IMR-90 (cell line): ENCODE data around the gene CCDC88A. TPM values are rescaled to one million over a fixed set of nuclear protein-coding genes. Genes with fewer than 3 reads are reported as not detected.

Source experiments
- ATAC-seq: fragments of 200-7000 bp; cut with Tn5 transposase; 2 replicates; pipeline ENCODE4 v1.9.1; 2020; ENCODE audit warnings: low read depth, mild to moderate bottlenecking, moderate library complexity
- BruUV-seq: library from RNA; stranded (reverse); fragments of 400-500 nt; replicated peaks from 2 replicates; lab custom pipeline; 2021; lab: Mats Ljungman, UMichigan
- CTCF ChIA-PET: fragments of 300-600 bp; formaldehyde crosslinking; extraction: SDS; loops from one replicate; lab custom pipeline; 2021; ENCODE audit warnings: antibody characterized with exemption; lab: Yijun Ruan, JAX
- POLR2A ChIA-PET: fragments of 300-600 bp; sonication (Branson Sonifier 250); formaldehyde crosslinking; loops from one replicate; lab custom pipeline; 2022; ENCODE audit warnings: antibody characterized with exemption; ENCODE audit not compliant: unreplicated experiment; lab: Charles Lee
- DNase-seq: peaks from one replicate; pipeline ENCODE4 v3.0.0; 2013
- H2AFZ ChIP-seq: replicated peaks from 2 replicates; pipeline ENCODE3; 2013; ENCODE audit warnings: low read length, mild to moderate bottlenecking; ENCODE audit not compliant: poor library complexity
- H2AK5ac ChIP-seq: 2 replicates; pipeline ENCODE4 v1.6.1; 2013; ENCODE audit warnings: low read depth, low read length, inconsistent platforms
- H2AK9ac ChIP-seq: replicated peaks from 2 replicates; pipeline ENCODE3; 2013; ENCODE audit warnings: mild to moderate bottlenecking, low read depth, low read length, moderate library complexity; ENCODE audit not compliant: poor library complexity
- H2BK120ac ChIP-seq: 2 replicates; pipeline ENCODE4 v1.6.1; 2013; ENCODE audit warnings: low read depth, low read length, inconsistent platforms
- H2BK15ac ChIP-seq: 3 replicates; pipeline ENCODE4 v1.6.1; 2013; ENCODE audit warnings: low read depth, low read length, inconsistent platforms
- H2BK20ac ChIP-seq: 2 replicates; pipeline ENCODE4 v1.6.1; 2013; ENCODE audit warnings: low read depth, mild to moderate bottlenecking, inconsistent platforms, low read length, moderate library complexity
- H2BK5ac ChIP-seq: 2 replicates; pipeline ENCODE4 v1.6.1; 2013; ENCODE audit warnings: mild to moderate bottlenecking, low read depth, low read length, inconsistent platforms; ENCODE audit not compliant: poor library complexity, severe bottlenecking
- H3K14ac ChIP-seq: replicated peaks from 2 replicates; pipeline ENCODE4 v1.6.1; 2013; ENCODE audit warnings: low read depth, low read length, inconsistent platforms
- H3K18ac ChIP-seq: 2 replicates; pipeline ENCODE4 v1.6.1; 2013; ENCODE audit warnings: low read depth, low read length, control low read depth
- H3K23ac ChIP-seq: 2 replicates; pipeline ENCODE4 v1.6.1; 2013; ENCODE audit warnings: low read depth, low read length, inconsistent platforms
- H3K27ac ChIP-seq: 2 replicates; pipeline ENCODE4 v1.5.1; 2013; ENCODE audit warnings: mild to moderate bottlenecking, control low read depth, low read length; ENCODE audit not compliant: insufficient read depth
- H3K27me3 ChIP-seq: 2 replicates; pipeline ENCODE4 v1.6.1; 2013; ENCODE audit warnings: low read length; ENCODE audit not compliant: control insufficient read depth, insufficient read depth
- H3K36me3 ChIP-seq: 2 replicates; pipeline ENCODE4 v1.6.1; 2013; ENCODE audit warnings: low read length, mixed read lengths; ENCODE audit not compliant: control insufficient read depth, insufficient read depth
- H3K4ac ChIP-seq: 2 replicates; pipeline ENCODE4 v1.6.1; 2013; ENCODE audit warnings: low read depth, low read length, inconsistent platforms
- H3K4me1 ChIP-seq: 2 replicates; pipeline ENCODE4 v1.6.1; 2013; ENCODE audit warnings: low read length, mixed read lengths; ENCODE audit not compliant: control insufficient read depth, insufficient read depth
- H3K4me2 ChIP-seq: 2 replicates; pipeline ENCODE4 v1.6.1; 2013; ENCODE audit warnings: low read depth, mild to moderate bottlenecking, control low read depth, low read length, moderate library complexity
- H3K4me3 ChIP-seq: 2 replicates; pipeline ENCODE4 v1.5.1; 2013; ENCODE audit warnings: low read depth, mild to moderate bottlenecking, control low read depth, low read length, moderate library complexity; ENCODE audit not compliant: insufficient read depth
- H3K56ac ChIP-seq: 2 replicates; pipeline ENCODE4 v1.6.1; 2013; ENCODE audit warnings: low read length, inconsistent platforms; ENCODE audit not compliant: insufficient read depth; ENCODE audit errors: extremely low read depth
- H3K79me1 ChIP-seq, 2 experiments: 2 replicates each; pipeline ENCODE4 v1.6.1; 2013; ENCODE audit warnings: low read length in 2 of 2, inconsistent platforms in 1 of 2, low read depth in 1 of 2
- H3K9ac ChIP-seq: 2 replicates; pipeline ENCODE4 v1.6.1; 2013; ENCODE audit warnings: low read depth, low read length, control low read depth
- H3K9me1 ChIP-seq: 2 replicates; pipeline ENCODE4 v1.6.1; 2013; ENCODE audit warnings: low read length, inconsistent platforms; ENCODE audit not compliant: insufficient read depth
- H3K9me3 ChIP-seq: 2 replicates; pipeline ENCODE4 v1.6.1; 2013; ENCODE audit warnings: low read length; ENCODE audit not compliant: control insufficient read depth, insufficient read depth
- H4K20me1 ChIP-seq: 2 replicates; pipeline ENCODE4 v1.6.1; 2013; ENCODE audit warnings: low read length, inconsistent platforms; ENCODE audit not compliant: insufficient read depth
- H4K5ac ChIP-seq: 2 replicates; pipeline ENCODE4 v1.6.1; 2013; ENCODE audit warnings: mild to moderate bottlenecking, low read depth, low read length, control low read depth
- H4K8ac ChIP-seq, 2 experiments: 2 replicates each; pipeline ENCODE4 v1.6.1; 2013; ENCODE audit warnings: low read depth in 2 of 2, low read length in 2 of 2, control low read depth in 1 of 2, inconsistent platforms in 1 of 2
- H4K91ac ChIP-seq: 2 replicates; pipeline ENCODE4 v1.6.1; 2013; ENCODE audit warnings: low read depth, low read length, inconsistent platforms; ENCODE audit not compliant: insufficient read depth
- CEBPB ChIP-seq: IDR thresholded peaks from 2 replicates; pipeline ENCODE4 v1.6.1; 2012; ENCODE audit warnings: low read depth, low read length, improper control_type of control experiment
- MXI1 ChIP-seq: IDR thresholded peaks from 2 replicates; pipeline ENCODE4 v1.6.1; 2012; ENCODE audit warnings: low read depth, mild to moderate bottlenecking, low read length, moderate library complexity, borderline replicate concordance
- POLR2A ChIP-seq: IDR thresholded peaks from 2 replicates; pipeline ENCODE4 v1.6.1; 2012; ENCODE audit warnings: mild to moderate bottlenecking, low read depth, low read length
- RCOR1 ChIP-seq: IDR thresholded peaks from 2 replicates; pipeline ENCODE4 v1.6.1; 2012; ENCODE audit warnings: mild to moderate bottlenecking, low read length, improper control_type of control experiment; ENCODE audit not compliant: insufficient replicate concordance
- SMC3 ChIP-seq: fragments of 150-350 bp; IDR thresholded peaks from 2 replicates; pipeline ENCODE4 v1.6.1; 2016; ENCODE audit warnings: low read depth, mild to moderate bottlenecking, antibody characterized with exemption, low read length, moderate library complexity
- WGBS, 2 experiments: methylation state at CpG; one replicate each; pipeline versions ENCODE4 v1.1.5 to v1.1.7; 2013; ENCODE audit warnings: missing lambda C conversion rate in 2 of 2; ENCODE audit not compliant: insufficient read length in 1 of 2; ENCODE audit errors: extremely low coverage in 2 of 2; 5-methylcytosine and 5-hydroxymethylcytosine counted together
- dilution Hi-C: fragments of 300-500 bp; cut with HindIII; formaldehyde crosslinking; loops from one replicate; pipeline ENCODE4 v1.14.3; 2018; ENCODE audit warnings: low sequenced_read_pairs; ENCODE audit not compliant: unreplicated experiment
- in situ Hi-C: fragments of 300-500 bp; cut with MboI; formaldehyde crosslinking; loops from 3 replicates; pipeline ENCODE4 v1.14.3; 2019; ENCODE audit warnings: low sequenced_read_pairs, inconsistent platforms, mixed read lengths
- intact Hi-C: fragments of 100-400 bp; cut with micrococcal nuclease; formaldehyde crosslinking; loops from 2 replicates; pipeline ENCODE4 v1.10.0; 2022
- microRNA-seq, 2 experiments: library from miRNA; stranded (forward) in 1 of 2; unstranded in 1 of 2; fragments of 10-50 nt in 1 of 2; fragments of <30 nt in 1 of 2; gene quantifications in 1 of 2; microRNA quantifications in 1 of 2; one replicate each; pipeline versions ENCODE3 to v1.1.0; 2013 to 2020; ENCODE audit not compliant: insufficient read depth in 1 of 2, insufficient read length in 1 of 2, unreplicated experiment in 1 of 2
- polyA plus RNA-seq, 3 experiments: library from polyadenylated mRNA; depleted of rRNA; stranded (reverse); fragments of >200 nt; gene quantifications; 2 replicates each; pipeline ENCODE4 v1.2.3, GENCODE V29; 2012; ENCODE audit warnings: low replicate concordance in 1 of 3
- small RNA-seq, 5 experiments: library from RNA; depleted of rRNA; stranded (forward); fragments of <200 nt; gene quantifications; one replicate each; pipeline ENCODE3, GENCODE V24; 2012
- total RNA-seq: library from RNA; depleted of rRNA; stranded (reverse); fragments of >200 nt; gene quantifications from 2 replicates; pipeline ENCODE4 v1.2.3, GENCODE V29; 2012; rRNA removed

Gene CCDC88A
- total and polyA plus RNA-seq, 2 of the 4 experiments (the other 2 are of a cell fraction): 15.6 to 63.8 TPM

GRCh38 chr2:55239656-55240222, 179.9 kb downstream of the CCDC88A start:
- Histone ChIP-seq H3K4me1 (no peaks in the 10 kb centered on the region), H2BK15ac (no peak overlapping the region), H2AFZ (no peak overlapping the region), H3K27me3 (no peaks in the 10 kb centered on the region), H3K79me1 (peaks cover 6 to 14% of the 10 kb centered on the region in 2 experiments; a peak in 3 of 4 replicates), H4K8ac (no peak overlapping the region), H4K91ac (no peak overlapping the region), H3K56ac (no peak overlapping the region), H3K23ac (no peak overlapping the region), H3K4me3 (no peak overlapping the region), H4K20me1 (peaks cover 10% of the 10 kb centered on the region; the same call in 1 of the 2 replicates), H2AK5ac (no peak overlapping the region), H2AK9ac (no peak overlapping the region), H3K4ac (no peak overlapping the region), H3K14ac (no peak overlapping the region), H3K9me1 (no peaks in the 10 kb centered on the region), H4K5ac (no peak overlapping the region), H3K18ac (no peak overlapping the region), H3K27ac (no peak overlapping the region), H2BK5ac (no peak overlapping the region), H2BK120ac (no peak overlapping the region), H2BK20ac (no peak overlapping the region), H3K9me3 (no peaks in the 10 kb centered on the region), H3K4me2 (no peak overlapping the region), H3K9ac (no peak overlapping the region), H3K36me3 (peaks cover 25% of the 10 kb centered on the region)
- dilution Hi-C loops: no loop called here
- WGBS, 2 experiments: no CpG with 5 or more reads among the region's 4 CpGs
- ChIA-PET CTCF (no interaction called here), POLR2A (no interaction called here)
- in situ Hi-C loops: no loop called here
- BruUV-seq: no TSS peak
- ATAC-seq (no peak), DNase-seq (no peak)
- intact Hi-C loops: no loop called here
- TF ChIP-seq MXI1: no peak
- no peak for TF ChIP-seq POLR2A
- no peak for TF ChIP-seq CEBPB
- TF ChIP-seq RCOR1: no peak
- no peak for TF ChIP-seq SMC3

Small RNA genes within 50 kb of the gene (microRNA-seq; reads per million reads assigned to microRNA genes)
- gene RF00019 (ENCODE audit: insufficient read depth, insufficient read length) (not detected), gene RNU6-221P (ENCODE audit: insufficient read depth, insufficient read length) (not detected), gene RNU6-775P (ENCODE audit: insufficient read depth, insufficient read length) (not detected)

Small RNA genes within 50 kb of the gene (small RNA-seq; reads per million reads assigned to genes)
- gene RF00019 (0 reads per million in 5 experiments), gene RNU6-221P (0 reads per million in 5 experiments), gene RNU6-775P (0 to 0.04 (median 0) reads per million in 5 experiments)

Other genes with a start within 250 kb of the CCDC88A start
- gene CLHC1, start 187.6 kb downstream of the CCDC88A start, total RNA-seq: 2.3 and 4.7 TPM in 2 replicates
- 4.1 and 5.3 TPM in 2 replicates for gene CLHC1, start 187.6 kb downstream of the CCDC88A start, polyA plus RNA-seq (2012; rRNA removed)
- gene RPS27A, start 187.2 kb downstream of the CCDC88A start, total RNA-seq: 496 and 1,448 TPM in 2 replicates
- gene RPS27A, start 187.2 kb downstream of the CCDC88A start, polyA plus RNA-seq (2012; rRNA removed): 1,344 and 1,421 TPM in 2 replicates
- gene MTIF2, start 150.6 kb downstream of the CCDC88A start, total RNA-seq: 22.6 and 33.3 TPM in 2 replicates
- gene MTIF2, start 150.6 kb downstream of the CCDC88A start, polyA plus RNA-seq (2012; rRNA removed): 9.5 and 10.8 TPM in 2 replicates
- 11.1 and 32.8 TPM in 2 replicates for gene CFAP36, start 99.9 kb upstream of the CCDC88A start, total RNA-seq
- 13.5 and 16.8 TPM in 2 replicates for gene CFAP36, start 99.9 kb upstream of the CCDC88A start, polyA plus RNA-seq (2012; rRNA removed)
- 23.7 and 44.7 TPM in 2 replicates for gene PPP4R3B, start 197.8 kb upstream of the CCDC88A start, total RNA-seq
- 8.9 and 11.9 TPM in 2 replicates for gene PPP4R3B, start 197.8 kb upstream of the CCDC88A start, polyA plus RNA-seq (2012; rRNA removed)